Activated T-helper 1 cell treated with anti-CD3 and anti-CD28 coated beads, Interleukin-12 subunit alpha, Interleukin-12 subunit beta, Interleukin-2, Interleukin-4 antibody, amounts not matched to agents 30 ng/mL and 10 ng/mL and 1 ng/mL, durations not matched to agents 14 hours and 24 hours and 36 hours (primary cell): Measurements from ENCODE around the gene ACSM2A. TPM values are rescaled to one million over a fixed set of nuclear protein-coding genes. Genes with fewer than 3 reads are reported as not detected.
"Not testable (repeated sequence)": the region's sequence is repeated elsewhere in the genome, so short reads cannot be mapped to it uniquely, and the experiment has no call there.

Source experiments
- DNase-seq: peaks from one replicate; pipeline ENCODE4 v3.0.0; 2021; ENCODE audit warnings: low spot score
- H3K27ac Mint-ChIP-seq: one replicate; pipeline ENCODE4 v1.8.0; 2021; ENCODE audit warnings: mild to moderate bottlenecking, mixed read lengths
- H3K27me3 Mint-ChIP-seq: one replicate; pipeline ENCODE4 v1.8.0; 2022; ENCODE audit warnings: mild to moderate bottlenecking, moderate library complexity, mixed read lengths; ENCODE audit not compliant: insufficient read depth
- H3K36me3 Mint-ChIP-seq: one replicate; pipeline ENCODE4 v1.8.0; 2021; ENCODE audit warnings: low read depth, mixed read lengths
- H3K4me1 Mint-ChIP-seq: one replicate; pipeline ENCODE4 v1.8.0; 2021; ENCODE audit warnings: low read depth, mixed read lengths
- H3K4me3 Mint-ChIP-seq: one replicate; pipeline ENCODE4 v1.8.0; 2021; ENCODE audit warnings: mild to moderate bottlenecking, moderate library complexity, mixed read lengths
- H3K9me3 Mint-ChIP-seq: one replicate; pipeline ENCODE4 v1.8.0; 2021; ENCODE audit warnings: mixed read lengths
- intact Hi-C: fragments of 100-400 bp; cut with micrococcal nuclease; formaldehyde crosslinking; loops from one replicate; pipeline ENCODE4 v1.15.1; 2024
- total RNA-seq: library from RNA; stranded (reverse); gene quantifications from 2 replicates; pipeline ENCODE4 v1.2.3, GENCODE V29; 2022

The ACSM2A gene
- total RNA-seq, 1 donor from 2014 or later: not detected

- H3K4me3 Mint-ChIP-seq, intact Hi-C loops, H3K9me3 Mint-ChIP-seq, H3K27ac Mint-ChIP-seq, H3K27me3 Mint-ChIP-seq, H3K36me3 Mint-ChIP-seq, H3K4me1 Mint-ChIP-seq, DNase-seq: not testable (repeated sequence)
Observed at GRCh38 chr16:20477188-20477744, 25.9 kb downstream of the ACSM2A start.

- intact Hi-C loops, H3K4me1 Mint-ChIP-seq, H3K36me3 Mint-ChIP-seq, DNase-seq, H3K27me3 Mint-ChIP-seq, H3K4me3 Mint-ChIP-seq, H3K9me3 Mint-ChIP-seq, H3K27ac Mint-ChIP-seq: not testable (repeated sequence)
Observed at GRCh38 chr16:20483989-20484388, 32.7 kb downstream of the ACSM2A start.

- H3K9me3 Mint-ChIP-seq: no peaks in the 10 kb centered on the region
- H3K27ac Mint-ChIP-seq: no peak overlapping the region
- no peak for DNase-seq
- peaks cover 3% of the 10 kb centered on the region for H3K27me3 Mint-ChIP-seq
- intact Hi-C loops: no loop called here
- no peaks in the 10 kb centered on the region for H3K36me3 Mint-ChIP-seq
- no peaks in the 10 kb centered on the region for H3K4me1 Mint-ChIP-seq
- no peak overlapping the region for H3K4me3 Mint-ChIP-seq
Observed at GRCh38 chr16:20484726-20485125, 33.4 kb downstream of the ACSM2A start.

GRCh38 chr16:20485408-20485807 lies 34.1 kb downstream of the ACSM2A start:
- DNase-seq: no peak
- Mint-ChIP-seq H3K4me3 (no peak overlapping the region), H3K9me3 (no peaks in the 10 kb centered on the region), H3K27me3 (peaks cover 3% of the 10 kb centered on the region), H3K4me1 (no peaks in the 10 kb centered on the region), H3K36me3 (no peaks in the 10 kb centered on the region), H3K27ac (no peak overlapping the region)
- intact Hi-C loops: no loop called here

GRCh38 chr16:20490994-20491393 lies 39.7 kb downstream of the ACSM2A start:
- intact Hi-C loops, H3K27ac Mint-ChIP-seq, H3K4me1 Mint-ChIP-seq, H3K4me3 Mint-ChIP-seq, DNase-seq, H3K9me3 Mint-ChIP-seq, H3K36me3 Mint-ChIP-seq, H3K27me3 Mint-ChIP-seq: not testable (repeated sequence)

GRCh38 chr16:20491448-20491847 lies 40.1 kb downstream of the ACSM2A start:
- H3K27me3 Mint-ChIP-seq, H3K4me1 Mint-ChIP-seq, intact Hi-C loops, DNase-seq, H3K27ac Mint-ChIP-seq, H3K36me3 Mint-ChIP-seq, H3K4me3 Mint-ChIP-seq, H3K9me3 Mint-ChIP-seq: not testable (repeated sequence)

GRCh38 chr16:20504418-20504817 lies 53.1 kb downstream of the ACSM2A start:
- Mint-ChIP-seq H3K27ac (no peak overlapping the region), H3K27me3 (peaks cover 1% of the 10 kb centered on the region), H3K9me3 (peaks cover 23% of the 10 kb centered on the region), H3K4me1 (no peaks in the 10 kb centered on the region), H3K4me3 (no peak overlapping the region), H3K36me3 (no peaks in the 10 kb centered on the region)
- DNase-seq: no peak
- intact Hi-C loops: no loop called here

- intact Hi-C loops: no loop called here
- no peaks in the 10 kb centered on the region for H3K4me1 Mint-ChIP-seq
- H3K27me3 Mint-ChIP-seq: no peaks in the 10 kb centered on the region
- H3K27ac Mint-ChIP-seq: no peak overlapping the region
- H3K9me3 Mint-ChIP-seq: peaks cover 23% of the 10 kb centered on the region
- DNase-seq: no peak
- H3K4me3 Mint-ChIP-seq: no peak overlapping the region
- no peaks in the 10 kb centered on the region for H3K36me3 Mint-ChIP-seq
Observed at GRCh38 chr16:20507280-20507679, 56.0 kb downstream of the ACSM2A start.

- peaks cover 23% of the 10 kb centered on the region for H3K9me3 Mint-ChIP-seq
- H3K27ac Mint-ChIP-seq: no peak overlapping the region
- intact Hi-C loops: no loop called here
- no peak overlapping the region for H3K4me3 Mint-ChIP-seq
- no peaks in the 10 kb centered on the region for H3K4me1 Mint-ChIP-seq
- no peak for DNase-seq
- peaks cover 4% of the 10 kb centered on the region for H3K27me3 Mint-ChIP-seq
- H3K36me3 Mint-ChIP-seq: no peaks in the 10 kb centered on the region
Observed at GRCh38 chr16:20510323-20510722, 59.0 kb downstream of the ACSM2A start.

- H3K27me3 Mint-ChIP-seq: peaks cover 4% of the 10 kb centered on the region
- H3K4me1 Mint-ChIP-seq: no peaks in the 10 kb centered on the region
- H3K4me3 Mint-ChIP-seq: no peak overlapping the region
- DNase-seq: no peak
- H3K9me3 Mint-ChIP-seq: no peaks in the 10 kb centered on the region
- H3K27ac Mint-ChIP-seq: no peak overlapping the region
- H3K36me3 Mint-ChIP-seq: no peaks in the 10 kb centered on the region
- intact Hi-C loops: no loop called here
Observed at GRCh38 chr16:20515688-20516090, 64.4 kb downstream of the ACSM2A start.

- no peak for DNase-seq
- no peaks in the 10 kb centered on the region for H3K36me3 Mint-ChIP-seq
- no peak overlapping the region for H3K27ac Mint-ChIP-seq
- H3K4me1 Mint-ChIP-seq: no peaks in the 10 kb centered on the region
- no peaks in the 10 kb centered on the region for H3K9me3 Mint-ChIP-seq
- intact Hi-C loops: no loop called here
- H3K27me3 Mint-ChIP-seq: peaks cover 4% of the 10 kb centered on the region
- no peak overlapping the region for H3K4me3 Mint-ChIP-seq
Observed at GRCh38 chr16:20517149-20517548, 65.8 kb downstream of the ACSM2A start.

GRCh38 chr16:20519231-20519630 lies 67.9 kb downstream of the ACSM2A start:
- Mint-ChIP-seq H3K36me3 (no peaks in the 10 kb centered on the region), H3K27ac (no peak overlapping the region), H3K4me1 (no peaks in the 10 kb centered on the region), H3K27me3 (peaks cover 4% of the 10 kb centered on the region), H3K4me3 (no peak overlapping the region), H3K9me3 (no peaks in the 10 kb centered on the region)
- intact Hi-C loops: no loop called here
- DNase-seq: no peak

GRCh38 chr16:20520103-20520502 lies 68.8 kb downstream of the ACSM2A start:
- Mint-ChIP-seq H3K27ac (no peak overlapping the region), H3K4me3 (no peak overlapping the region), H3K36me3 (no peaks in the 10 kb centered on the region), H3K9me3 (no peaks in the 10 kb centered on the region), H3K27me3 (no peaks in the 10 kb centered on the region), H3K4me1 (no peaks in the 10 kb centered on the region)
- intact Hi-C loops: no loop called here
- DNase-seq: no peak

- H3K27me3 Mint-ChIP-seq, H3K9me3 Mint-ChIP-seq, DNase-seq, intact Hi-C loops, H3K27ac Mint-ChIP-seq, H3K4me3 Mint-ChIP-seq, H3K4me1 Mint-ChIP-seq, H3K36me3 Mint-ChIP-seq: not testable (repeated sequence)
Observed at GRCh38 chr16:20531795-20532194, 80.5 kb downstream of the ACSM2A start.
